Activated effector memory CD4-positive, alpha-beta T cell treated with anti-CD3 and anti-CD28 coated beads, Interleukin-2, amount 50 U/mL, for 16 hours (primary cell): ENCODE results near the gene NBAS.
"Not testable (repeated sequence)": the region's sequence is repeated elsewhere in the genome, so short reads cannot be mapped to it uniquely, and the experiment has no call there.

ENCODE experiments used
- DNase-seq: peaks from one replicate; pipeline ENCODE4 v3.0.0-alpha.2; 2020

NBAS gene

GRCh38 chr2:15520346-15520745, 40.8 kb downstream of the NBAS start:
- DNase-seq: no peak

GRCh38 chr2:15518759-15519158, 42.4 kb downstream of the NBAS start:
- not testable (repeated sequence) for DNase-seq

DNA sequence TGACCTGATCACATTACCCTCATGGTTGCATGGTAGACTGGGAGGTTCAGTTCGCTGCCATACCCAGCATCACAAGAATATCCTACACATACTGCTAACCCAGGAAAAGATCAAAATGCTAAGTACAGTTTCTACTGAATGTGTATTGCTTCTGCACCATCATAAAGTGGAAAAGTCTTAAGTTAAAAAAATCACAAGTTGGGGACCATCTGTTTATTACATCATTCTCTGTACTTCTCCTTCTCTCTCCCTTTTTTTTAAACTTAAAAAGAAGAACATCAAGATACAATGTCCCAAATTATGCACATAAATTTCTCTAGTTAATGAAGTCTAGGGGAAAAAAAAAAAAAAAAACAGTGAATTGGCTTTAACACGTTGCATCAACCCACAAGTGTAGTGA, 43.3 kb downstream of the NBAS start:
- no peak for DNase-seq

DNA sequence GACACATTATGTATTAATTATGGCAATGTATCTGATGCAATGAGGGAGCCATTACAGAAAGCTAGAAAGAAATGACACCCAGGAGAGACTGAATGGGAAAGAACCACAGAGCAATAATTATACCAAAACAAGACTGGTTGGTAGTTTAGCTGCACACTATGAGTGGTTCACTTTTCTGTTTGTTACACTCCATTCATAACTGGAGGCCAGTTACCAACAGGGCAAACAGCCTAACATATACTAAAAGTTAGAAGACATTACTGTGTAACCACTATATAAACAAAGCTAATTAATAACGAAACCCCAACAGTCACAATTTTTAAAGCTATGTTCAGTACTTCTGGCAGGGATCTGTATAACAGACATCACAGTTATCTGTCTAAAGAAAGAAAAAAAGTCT, 49.4 kb downstream of the NBAS start:
- no peak for DNase-seq

GRCh38 chr2:15510552-15510951, 50.6 kb downstream of the NBAS start:
- DNase-seq: no peak

GRCh38 chr2:15510131-15510530, 51.0 kb downstream of the NBAS start:
- DNase-seq: no peak

- DNase-seq: no peak
Observed at GRCh38 chr2:15507697-15508096, 53.4 kb downstream of the NBAS start.

DNA sequence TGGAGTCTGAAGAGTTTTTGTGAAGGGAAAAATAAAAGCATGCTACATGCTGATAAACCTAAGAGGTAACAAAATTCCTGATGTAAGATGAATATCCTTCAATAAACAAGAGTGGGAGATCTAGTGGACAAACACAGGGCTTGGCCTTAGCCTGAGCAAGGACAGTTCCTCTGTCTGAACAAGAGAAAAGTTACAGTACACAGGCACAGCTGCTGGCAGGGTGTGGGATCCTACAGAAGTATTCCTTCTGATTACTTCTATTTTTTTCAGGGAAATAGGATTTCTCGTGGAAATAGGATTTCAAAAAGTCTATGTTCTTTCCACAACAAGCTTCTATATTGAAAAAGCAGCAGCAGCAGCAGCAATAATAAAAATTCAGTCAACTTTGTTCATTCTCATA, 54.1 kb downstream of the NBAS start:
- no peak for DNase-seq

GRCh38 chr2:15506229-15506819, 54.8 kb downstream of the NBAS start:
- no peak for DNase-seq

DNA sequence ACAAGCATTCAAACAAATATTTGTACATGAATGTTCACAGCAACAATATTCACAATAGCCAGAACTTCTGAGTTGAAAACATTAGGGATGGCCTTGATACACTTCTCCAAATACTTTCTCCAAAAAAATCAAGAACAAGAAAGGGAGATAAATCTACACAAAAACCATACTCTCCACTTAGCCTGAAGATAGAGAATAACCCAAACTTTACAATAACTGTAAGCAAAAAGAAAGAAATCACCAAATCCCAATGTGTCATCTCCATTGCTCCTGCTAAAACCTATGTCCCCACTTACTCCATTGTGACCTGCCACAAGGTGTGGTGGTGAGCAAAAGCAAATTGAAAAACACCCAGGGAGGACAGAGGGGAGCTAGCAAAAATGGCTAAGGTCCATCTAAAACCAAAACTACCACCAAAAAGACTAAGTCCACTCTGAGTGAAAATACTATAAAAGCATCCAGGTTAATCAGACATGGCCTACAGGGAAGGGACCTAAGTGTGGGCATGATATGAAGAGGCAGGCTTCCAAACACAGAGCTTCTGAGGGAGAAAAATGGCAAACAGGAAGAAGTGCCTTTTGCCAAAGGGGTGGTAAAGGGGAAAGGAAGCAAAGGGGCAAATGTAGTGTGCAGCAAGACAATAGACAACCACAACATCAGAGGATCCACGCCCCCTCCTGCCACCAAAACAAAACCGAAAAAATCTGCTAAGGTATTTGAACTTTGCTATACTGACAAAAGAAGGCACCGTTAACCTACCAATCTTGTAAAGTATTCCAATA, 56.1 kb downstream of the NBAS start:
- no peak for DNase-seq

DNA sequence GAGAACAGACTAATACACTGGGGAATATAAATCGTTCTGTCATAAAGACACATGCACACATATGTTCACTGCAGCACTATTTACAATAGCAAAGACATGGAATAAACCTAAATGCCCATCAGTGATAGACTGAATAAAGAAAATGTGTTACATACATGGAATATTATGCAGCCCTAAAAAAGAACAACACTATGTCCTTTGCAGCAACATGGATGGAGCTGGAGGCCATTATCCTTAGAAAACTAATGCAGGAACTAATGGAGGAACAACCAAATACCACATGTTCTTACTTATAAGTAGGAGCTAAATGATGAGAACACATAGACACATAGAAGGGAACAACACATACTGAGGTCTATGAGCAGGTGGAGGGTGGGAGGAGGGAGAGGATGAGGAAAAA, 61.9 kb downstream of the NBAS start:
- DNase-seq: not testable (repeated sequence)

- no peak for DNase-seq
Observed at GRCh38 chr2:15498554-15498953, 62.6 kb downstream of the NBAS start.

DNA sequence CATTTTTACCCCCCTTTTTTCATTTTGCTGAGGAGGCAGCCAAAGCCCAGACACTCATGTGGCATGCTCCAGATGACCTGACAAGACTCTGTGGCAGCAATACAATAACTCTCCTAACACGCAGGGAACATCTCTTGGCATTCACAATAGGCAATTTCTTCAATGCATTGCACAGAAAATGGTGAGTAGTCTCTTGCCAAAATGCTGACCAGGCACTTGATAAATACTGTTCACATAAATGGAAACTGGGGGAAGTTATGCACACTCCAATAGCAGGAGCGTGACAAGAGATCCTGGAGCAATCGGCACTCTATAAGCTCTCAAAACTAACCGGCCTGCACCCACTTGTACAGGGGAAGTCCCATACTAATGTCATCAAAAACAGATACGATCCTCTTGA, 66.3 kb downstream of the NBAS start:
- DNase-seq: no peak

- DNase-seq: no peak
Observed at GRCh38 chr2:15492773-15493325, 68.3 kb downstream of the NBAS start.

DNA sequence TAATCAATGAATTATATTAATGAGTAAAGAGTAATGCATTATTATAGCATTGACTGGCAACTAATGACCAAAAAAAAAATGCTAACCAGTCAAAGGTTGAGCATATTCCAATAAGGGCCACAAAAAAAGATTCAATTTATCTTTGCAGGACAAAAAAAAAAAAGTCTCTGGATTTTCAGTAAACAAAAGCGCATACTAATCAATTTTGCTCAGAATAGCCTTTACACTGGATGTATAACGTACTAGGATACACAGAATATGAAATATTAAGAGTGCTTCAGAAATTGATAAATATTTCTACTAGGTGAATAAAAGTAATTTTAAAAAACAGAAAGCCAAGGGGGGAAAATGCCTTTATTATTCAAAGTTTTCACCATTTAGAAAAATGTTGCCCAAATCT, 74.4 kb downstream of the NBAS start:
- no peak for DNase-seq

GRCh38 chr2:15485949-15486348, 75.2 kb downstream of the NBAS start:
- DNase-seq: no peak

GRCh38 chr2:15481000-15481399, 80.1 kb downstream of the NBAS start:
- no peak for DNase-seq

GRCh38 chr2:15480552-15480951, 80.6 kb downstream of the NBAS start:
- no peak for DNase-seq

- DNase-seq: no peak
Observed at GRCh38 chr2:15472876-15473275, 88.3 kb downstream of the NBAS start.

- DNase-seq: no peak
Observed at GRCh38 chr2:15472133-15472532, 89.0 kb downstream of the NBAS start.

DNA sequence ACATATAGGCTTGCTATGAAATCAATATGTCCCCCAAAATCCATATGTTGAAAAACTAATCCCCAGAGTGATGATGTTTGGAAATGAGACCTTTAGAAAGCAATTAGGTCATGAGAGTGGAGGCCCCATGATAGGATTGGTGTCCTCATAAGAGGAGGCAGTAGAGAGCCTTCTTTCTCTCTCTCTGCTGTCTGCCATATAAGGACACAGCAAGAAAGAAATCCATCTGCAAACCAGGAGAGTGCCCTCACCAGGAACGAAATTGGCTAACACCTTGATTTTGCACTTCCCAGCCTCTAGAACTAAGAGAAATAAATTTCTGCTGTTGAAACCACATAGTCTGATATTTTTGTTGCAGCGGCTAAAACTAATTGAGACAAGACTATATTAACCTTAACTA, 89.5 kb downstream of the NBAS start:
- DNase-seq: no peak

DNA sequence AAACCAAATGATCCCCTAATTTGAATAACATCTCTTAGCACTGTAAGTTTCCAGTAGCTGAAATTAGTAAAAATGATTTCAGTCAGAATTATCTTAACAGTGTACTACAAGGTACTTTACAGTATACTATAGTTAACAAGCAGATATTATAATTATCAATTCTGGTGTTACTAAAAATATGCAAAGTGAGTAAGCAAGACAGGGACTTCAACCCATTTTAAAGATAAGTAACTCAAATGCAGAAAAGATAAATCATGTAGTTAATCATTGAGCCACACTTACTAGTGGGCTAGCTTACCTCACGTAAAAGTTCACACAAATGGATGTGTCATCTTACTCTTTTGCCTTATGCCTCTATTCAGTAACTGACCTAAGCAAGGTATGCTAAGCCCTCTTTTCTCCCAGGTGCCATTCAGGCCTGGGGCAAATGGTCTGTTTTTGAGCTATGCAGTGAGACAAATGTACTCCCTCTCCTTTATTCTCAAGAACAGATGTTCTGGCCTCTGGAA, 101.0 kb downstream of the NBAS start:
- DNase-seq: no peak

GRCh38 chr2:15458277-15458676, 102.9 kb downstream of the NBAS start:
- DNase-seq: no peak

- no peak for DNase-seq
Observed at GRCh38 chr2:15457868-15458267, 103.3 kb downstream of the NBAS start.
